Transverse colon (tissue), 4 donors: ENCODE results near the gene DNAI2. TPM values are rescaled to one million over a fixed set of nuclear protein-coding genes. Genes with fewer than 3 reads are reported as not detected.

Experiments
- DNase-seq: peaks from one replicate; pipeline ENCODE4 v3.0.0-alpha.2; 2019
- H3K27ac ChIP-seq, 4 donors: fragments of 200-600 bp; sonication (generic); 2 replicates each; pipeline ENCODE4 v1.5.1; 2016 to 2018; ENCODE audit warnings: inconsistent platforms in 4 of 4
- H3K27me3 ChIP-seq: fragments of 200-600 bp; sonication (generic); 2 replicates; pipeline ENCODE4 v1.5.1; 2017; ENCODE audit warnings: inconsistent platforms
- H3K36me3 ChIP-seq, 4 donors: fragments of 200-600 bp; sonication (generic); 2 replicates each; pipeline ENCODE4 v1.5.1; 2017 to 2019; ENCODE audit warnings: inconsistent platforms in 4 of 4
- H3K4me1 ChIP-seq, 4 donors: fragments of 200-600 bp; sonication (generic); 2 replicates each; pipeline ENCODE4 v1.5.1; 2017 to 2020; ENCODE audit warnings: inconsistent platforms in 4 of 4
- H3K4me3 ChIP-seq, 4 donors: fragments of 200-600 bp; sonication (generic); 1 replicate in 1 of 4; 2 replicates in 3 of 4; pipeline versions ENCODE4 v1.5.1 to v1.6.1; 2017 to 2019; ENCODE audit warnings: inconsistent platforms in 4 of 4
- H3K9me3 ChIP-seq, 2 donors: fragments of 200-600 bp; sonication (generic); 2 replicates each; pipeline ENCODE4 v1.5.1; 2017 to 2019; ENCODE audit warnings: inconsistent platforms in 2 of 2
- CTCF ChIP-seq, 5 experiments: fragments of 200-600 bp in 3 of 5; fragments of 450-650 bp in 2 of 5; sonication (generic) in 3 of 5; IDR thresholded peaks; 1 replicate in 2 of 5; 2 replicates in 3 of 5; pipeline ENCODE4 v1.5.1; 2016 to 2017; ENCODE audit warnings: antibody characterized with exemption in 5 of 5, inconsistent platforms in 3 of 5, mild to moderate bottlenecking in 2 of 5, moderate library complexity in 1 of 5
- EP300 ChIP-seq: sonication (generic); formaldehyde crosslinking; IDR thresholded peaks from one replicate; pipeline ENCODE4 v1.6.1; 2017; ENCODE audit warnings: antibody characterized with exemption, low read depth
- POLR2A ChIP-seq: fragments of 450-650 bp; IDR thresholded peaks from one replicate; pipeline ENCODE4 v1.6.1; 2016; ENCODE audit warnings: antibody characterized with exemption, mild to moderate bottlenecking, moderate library complexity
- POLR2AphosphoS5 ChIP-seq, 3 donors: sonication (generic); formaldehyde crosslinking; IDR thresholded peaks; one replicate each; pipeline ENCODE4 v1.6.1; 2016; ENCODE audit warnings: antibody characterized with exemption in 3 of 3
- WGBS, 2 donors: methylation state at CpG; one replicate each; pipeline ENCODE4 v1.1.5; 2018; ENCODE audit warnings: low coverage in 1 of 2; 5-methylcytosine and 5-hydroxymethylcytosine counted together
- in situ Hi-C, 4 donors: fragments of 200-750 bp; cut with MboI; loops; one replicate each; pipeline versions ENCODE4 v1.15.0 to v1.15.1; 2017; ENCODE audit warnings: low sequenced_read_pairs in 3 of 4, low pct_ligation_motif_present in 1 of 4, low pct_unique_long_range_greater_than_20kb in 1 of 4
- intact Hi-C: fragments of 100-400 bp; cut with DNase I; formaldehyde crosslinking; loops from one replicate; pipeline ENCODE4 v1.15.1; 2023; ENCODE audit warnings: low total_unique reads
- total RNA-seq, 4 donors: library from RNA; depleted of rRNA; stranded (reverse); fragments of >200 nt; gene quantifications; one replicate each; pipeline ENCODE4 v1.1.0, GENCODE V29; 2016

Gene DNAI2
- total RNA-seq, 4 donors from 2014 or later: not detected

- WGBS, 2 donors: 83% methylated on average over 5 of the region's 5 CpGs; no CpG with 5 or more reads in 1 of the 2 donors
- intact Hi-C loops: no loop called here
- in situ Hi-C loops: no loop called here
- peaks cover 0 to 4% (median 0%) of the 10 kb centered on the region in 4 donors for H3K4me1 ChIP-seq
- peaks cover 8% of the 10 kb centered on the region for H3K27me3 ChIP-seq
- H3K27ac ChIP-seq: no peak overlapping the region
- H3K4me3 ChIP-seq: no peak overlapping the region
- TF ChIP-seq EP300 (no peak), POLR2AphosphoS5 (IDR thresholded peaks at IDR 0.05) (no peak), CTCF (IDR thresholded peaks at IDR 0.05) (no peak), POLR2A (no peak)
- DNase-seq: no peak
- no peaks in the 10 kb centered on the region for H3K36me3 ChIP-seq
- H3K9me3 ChIP-seq: no peaks in the 10 kb centered on the region
Measured at GRCh38 chr17:74335529-74336062, 61.6 kb downstream of the DNAI2 start.

GRCh38 chr17:74336307-74336706 is 62.3 kb downstream of the DNAI2 start:
- DNase-seq: no peak
- H3K4me3 ChIP-seq: no peak overlapping the region
- TF ChIP-seq POLR2AphosphoS5 (IDR thresholded peaks at IDR 0.05) (no peak), EP300 (no peak), POLR2A (no peak), CTCF (IDR thresholded peaks at IDR 0.05) (no peak)
- intact Hi-C loops (no loop called here), in situ Hi-C loops (no loop called here)
- H3K4me1 ChIP-seq: peaks cover 0 to 4% (median 0%) of the 10 kb centered on the region in 4 donors
- H3K27ac ChIP-seq: no peak overlapping the region
- no peaks in the 10 kb centered on the region for H3K9me3 ChIP-seq
- 80 to 86% methylated on average over 2 to 7 of the region's 7 CpGs for WGBS, 2 donors
- H3K36me3 ChIP-seq: no peaks in the 10 kb centered on the region
- H3K27me3 ChIP-seq: peaks cover 8% of the 10 kb centered on the region

- no peaks in the 10 kb centered on the region for H3K9me3 ChIP-seq
- intact Hi-C loops: no loop called here
- WGBS, 2 donors: 66% methylated on average over 12 of the region's 12 CpGs; no CpG with 5 or more reads in 1 of the 2 donors
- no peaks in the 10 kb centered on the region for H3K4me1 ChIP-seq
- no peaks in the 10 kb centered on the region for H3K36me3 ChIP-seq
- peaks cover 14% of the 10 kb centered on the region for H3K27me3 ChIP-seq
- H3K27ac ChIP-seq: no peak overlapping the region
- in situ Hi-C loops: no loop called here
- DNase-seq: no peak
- no peak overlapping the region for H3K4me3 ChIP-seq
- TF ChIP-seq POLR2AphosphoS5 (IDR thresholded peaks at IDR 0.05): no peak
- TF ChIP-seq POLR2A: no peak
- TF ChIP-seq EP300: no peak
- TF ChIP-seq CTCF (IDR thresholded peaks at IDR 0.05): no peak
Measured at GRCh38 chr17:74337834-74338500, 63.9 kb downstream of the DNAI2 start.

- DNase-seq: no peak
- H3K36me3 ChIP-seq: no peaks in the 10 kb centered on the region
- no peaks in the 10 kb centered on the region for H3K9me3 ChIP-seq
- H3K27me3 ChIP-seq: peaks cover 21% of the 10 kb centered on the region
- TF ChIP-seq POLR2A (no peak), CTCF (IDR thresholded peaks at IDR 0.05) (no peak), EP300 (no peak), POLR2AphosphoS5 (IDR thresholded peaks at IDR 0.05) (no peak)
- H3K27ac ChIP-seq: no peak overlapping the region
- no peaks in the 10 kb centered on the region for H3K4me1 ChIP-seq
- in situ Hi-C loops: no loop called here
- 80% methylated on average over 18 of the region's 19 CpGs; no CpG with 5 or more reads in 1 of the 2 donors for WGBS, 2 donors
- no peak overlapping the region for H3K4me3 ChIP-seq
- intact Hi-C loops: no loop called here
Measured at GRCh38 chr17:74339537-74340195, 65.6 kb downstream of the DNAI2 start.
